B cell (primary cell): ENCODE results near the gene APOC1.

ENCODE experiments used
- EZH2 ChIP-seq: IDR thresholded peaks from 2 replicates; pipeline ENCODE4 v1.6.1; 2012; ENCODE audit warnings: borderline replicate concordance, low read depth, mild to moderate bottlenecking, moderate library complexity, low read length; ENCODE audit not compliant: insufficient read depth, poor library complexity, severe bottlenecking
- TF ChIP-seq, protein P1 (sequence below): fragments of 200-600 bp; IDR thresholded peaks from one replicate; pipeline ENCODE4 v1.8.0; 2022; ENCODE audit warnings: antibody characterized with exemption, mild to moderate bottlenecking

DNA sequence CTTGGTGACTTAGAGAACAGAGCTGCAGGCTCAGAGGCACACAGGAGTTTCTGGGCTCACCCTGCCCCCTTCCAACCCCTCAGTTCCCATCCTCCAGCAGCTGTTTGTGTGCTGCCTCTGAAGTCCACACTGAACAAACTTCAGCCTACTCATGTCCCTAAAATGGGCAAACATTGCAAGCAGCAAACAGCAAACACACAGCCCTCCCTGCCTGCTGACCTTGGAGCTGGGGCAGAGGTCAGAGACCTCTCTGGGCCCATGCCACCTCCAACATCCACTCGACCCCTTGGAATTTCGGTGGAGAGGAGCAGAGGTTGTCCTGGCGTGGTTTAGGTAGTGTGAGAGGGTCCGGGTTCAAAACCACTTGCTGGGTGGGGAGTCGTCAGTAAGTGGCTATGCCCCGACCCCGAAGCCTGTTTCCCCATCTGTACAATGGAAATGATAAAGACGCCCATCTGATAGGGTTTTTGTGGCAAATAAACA is 9.9 kb downstream of the APOC1 start:
- TF ChIP-seq, protein P1, sequence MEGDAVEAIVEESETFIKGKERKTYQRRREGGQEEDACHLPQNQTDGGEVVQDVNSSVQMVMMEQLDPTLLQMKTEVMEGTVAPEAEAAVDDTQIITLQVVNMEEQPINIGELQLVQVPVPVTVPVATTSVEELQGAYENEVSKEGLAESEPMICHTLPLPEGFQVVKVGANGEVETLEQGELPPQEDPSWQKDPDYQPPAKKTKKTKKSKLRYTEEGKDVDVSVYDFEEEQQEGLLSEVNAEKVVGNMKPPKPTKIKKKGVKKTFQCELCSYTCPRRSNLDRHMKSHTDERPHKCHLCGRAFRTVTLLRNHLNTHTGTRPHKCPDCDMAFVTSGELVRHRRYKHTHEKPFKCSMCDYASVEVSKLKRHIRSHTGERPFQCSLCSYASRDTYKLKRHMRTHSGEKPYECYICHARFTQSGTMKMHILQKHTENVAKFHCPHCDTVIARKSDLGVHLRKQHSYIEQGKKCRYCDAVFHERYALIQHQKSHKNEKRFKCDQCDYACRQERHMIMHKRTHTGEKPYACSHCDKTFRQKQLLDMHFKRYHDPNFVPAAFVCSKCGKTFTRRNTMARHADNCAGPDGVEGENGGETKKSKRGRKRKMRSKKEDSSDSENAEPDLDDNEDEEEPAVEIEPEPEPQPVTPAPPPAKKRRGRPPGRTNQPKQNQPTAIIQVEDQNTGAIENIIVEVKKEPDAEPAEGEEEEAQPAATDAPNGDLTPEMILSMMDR, result no peak
- no peak for TF ChIP-seq EZH2
